ACHN (cell line): ENCODE data around the gene CDR2L.
A peak's percentile ranks its signal among the peaks of the same experiment; 100 is the strongest.
"Not testable (repeated sequence)": the region's sequence is repeated elsewhere in the genome, so short reads cannot be mapped to it uniquely, and the experiment has no call there.

Experiments
- DNase-seq: peaks from one replicate; pipeline ENCODE4 v3.0.0-alpha.2; 2015
- in situ Hi-C: cut with HindIII; loops from 2 replicates; pipeline ENCODE4 v1.10.0; 2017; ENCODE audit warnings: low sequenced_read_pairs, low pct_ligation_motif_present, low pct_unique_long_range_greater_than_20kb

CDR2L gene

GRCh38 chr17:74975943-74976342, 11.5 kb upstream of the CDR2L start:
- DNase-seq: no peak
- in situ Hi-C loops: no loop called here

GRCh38 chr17:74977802-74978201, 9.6 kb upstream of the CDR2L start:
- DNase-seq: no peak
- in situ Hi-C loops: no loop called here

GRCh38 chr17:74978240-74978639, 9.2 kb upstream of the CDR2L start:
- DNase-seq: no peak
- in situ Hi-C loops: no loop called here

- in situ Hi-C loops: no loop called here
These were observed 7.9 kb upstream of the CDR2L start for GRCh38 chr17:74979408-74980146.

GRCh38 chr17:74981318-74981978, 6.0 kb upstream of the CDR2L start:
- in situ Hi-C loops: no loop called here
- DNase-seq: no peak

More at GRCh38 chr17:74979408-74980146, 7.9 kb upstream of the CDR2L start:
- no peak for DNase-seq

GRCh38 chr17:74981979-74982662, 5.3 kb upstream of the CDR2L start:
- in situ Hi-C loops: no loop called here
- DNase-seq: peak; percentile 70

GRCh38 chr17:74982663-74983313, 4.6 kb upstream of the CDR2L start:
- peak; percentile 32 for DNase-seq
- in situ Hi-C loops: not testable (repeated sequence)

GRCh38 chr17:74986206-74986576, 1.2 kb upstream of the CDR2L start:
- in situ Hi-C loops: no loop called here
- no peak for DNase-seq

- in situ Hi-C loops: no loop called here
- DNase-seq: peak; percentile 81
These were observed 678 bp downstream of the CDR2L start for GRCh38 chr17:74987909-74988711.

GRCh38 chr17:74990581-74991105, 3.2 kb downstream of the CDR2L start:
- DNase-seq: no peak
- in situ Hi-C loops: no loop called here

- DNase-seq: no peak
- in situ Hi-C loops: no loop called here
These were observed 4.8 kb downstream of the CDR2L start for GRCh38 chr17:74992223-74992622.

- no peak for DNase-seq
These were observed 7.0 kb downstream of the CDR2L start for GRCh38 chr17:74994440-74994839.

GRCh38 chr17:74995847-74996246, 8.4 kb downstream of the CDR2L start:
- in situ Hi-C loops: no loop called here
- DNase-seq: no peak

More at GRCh38 chr17:74994440-74994839, 7.0 kb downstream of the CDR2L start:
- in situ Hi-C loops: no loop called here

- in situ Hi-C loops: no loop called here
These were observed 11.4 kb downstream of the CDR2L start for GRCh38 chr17:74998783-74999182.

GRCh38 chr17:74999523-74999922, 12.1 kb downstream of the CDR2L start:
- in situ Hi-C loops: no loop called here
- DNase-seq: no peak

More at GRCh38 chr17:74998783-74999182, 11.4 kb downstream of the CDR2L start:
- DNase-seq: no peak

GRCh38 chr17:75001915-75002843, 14.7 kb downstream of the CDR2L start:
- DNase-seq: no peak
- in situ Hi-C loops: no loop called here
